IPS-NIHi7 (cell line): ENCODE measurements around the gene ZNF674.
"Not testable (repeated sequence)": the region's sequence is repeated elsewhere in the genome, so short reads cannot be mapped to it uniquely, and the experiment has no call there.

ENCODE experiments used
- DNase-seq: peaks from one replicate; pipeline ENCODE4 v3.0.0; 2012; ENCODE audit warnings: mixed read lengths; ENCODE audit errors: extremely low spot score

ZNF674 gene

GRCh38 chrX:46463682-46464081 is 81.5 kb downstream of the ZNF674 start:
- DNase-seq = no peak

- DNase-seq = no peak
Measured at GRCh38 chrX:46461660-46462191, 83.5 kb downstream of the ZNF674 start.

GRCh38 chrX:46460801-46461659 is 84.2 kb downstream of the ZNF674 start:
- DNase-seq = not testable (repeated sequence)

- no peak for DNase-seq
Measured at GRCh38 chrX:46459603-46460002, 85.6 kb downstream of the ZNF674 start.

- no peak for DNase-seq
Measured at GRCh38 chrX:46456125-46456922, 88.9 kb downstream of the ZNF674 start.
